ENCODE data around the gene SERPINA1.
"Not testable (repeated sequence)": the region's sequence is repeated elsewhere in the genome, so short reads cannot be mapped to it uniquely, and the experiment has no call there.

SERPINA1 gene

GRCh38 chr14:94388384-94389103 is at the start of gene SERPINA1:
SERPINA1 (minus strand) TSS chr14:94388602; CDS start chr14:94383237, 5,365 bp downstream.
- DNase-seq (ENCODE audit: low spot score), result no peak

- DNase-seq (ENCODE audit: low spot score), result no peak
These were observed 40.2 kb upstream of the SERPINA1 start for GRCh38 chr14:94428610-94429009.

- no peak for DNase-seq (ENCODE audit: low spot score)
These were observed 38.7 kb upstream of the SERPINA1 start for GRCh38 chr14:94427016-94427613.

- no peak for DNase-seq (ENCODE audit: low spot score)
These were observed 38.1 kb upstream of the SERPINA1 start for GRCh38 chr14:94426526-94426925.

- DNase-seq (ENCODE audit: low spot score), result no peak
These were observed 36.0 kb upstream of the SERPINA1 start for GRCh38 chr14:94424371-94424770.

GRCh38 chr14:94423453-94424056 is 35.2 kb upstream of the SERPINA1 start:
- DNase-seq (ENCODE audit: low spot score), result peak; percentile 76

GRCh38 chr14:94421316-94421715 is 32.9 kb upstream of the SERPINA1 start:
- no peak for DNase-seq (ENCODE audit: low spot score)

GRCh38 chr14:94417497-94418205 is 29.2 kb upstream of the SERPINA1 start:
- not testable (repeated sequence) for DNase-seq (ENCODE audit: low spot score)

- DNase-seq (ENCODE audit: low spot score), result no peak
These were observed 24.6 kb upstream of the SERPINA1 start for GRCh38 chr14:94412671-94413638.

- no peak for DNase-seq (ENCODE audit: low spot score)
These were observed 23.2 kb upstream of the SERPINA1 start for GRCh38 chr14:94411638-94412037.

- not testable (repeated sequence) for DNase-seq (ENCODE audit: low spot score)
These were observed 21.0 kb upstream of the SERPINA1 start for GRCh38 chr14:94409430-94409829.

GRCh38 chr14:94408546-94409095 is 20.2 kb upstream of the SERPINA1 start:
- DNase-seq (ENCODE audit: low spot score), result no peak

GRCh38 chr14:94407906-94408305 is 19.5 kb upstream of the SERPINA1 start:
- DNase-seq (ENCODE audit: low spot score), result no peak

- no peak for DNase-seq (ENCODE audit: low spot score)
These were observed 18.5 kb upstream of the SERPINA1 start for GRCh38 chr14:94406910-94407309.

- no peak for DNase-seq (ENCODE audit: low spot score)
These were observed 17.1 kb upstream of the SERPINA1 start for GRCh38 chr14:94405486-94405885.

- DNase-seq (ENCODE audit: low spot score), result no peak
These were observed 16.2 kb upstream of the SERPINA1 start for GRCh38 chr14:94404561-94404960.

- no peak for DNase-seq (ENCODE audit: low spot score)
These were observed 15.0 kb upstream of the SERPINA1 start for GRCh38 chr14:94403312-94403932.

GRCh38 chr14:94401083-94401482 is 12.7 kb upstream of the SERPINA1 start:
- no peak for DNase-seq (ENCODE audit: low spot score)

- no peak for DNase-seq (ENCODE audit: low spot score)
These were observed 12.0 kb upstream of the SERPINA1 start for GRCh38 chr14:94400422-94400841.

GRCh38 chr14:94398536-94398935 is 10.1 kb upstream of the SERPINA1 start:
- DNase-seq (ENCODE audit: low spot score), result no peak

GRCh38 chr14:94398182-94398479 is 9.7 kb upstream of the SERPINA1 start:
- no peak for DNase-seq (ENCODE audit: low spot score)
